Neutrophil (primary cell): ENCODE results near the gene EVPL.
A peak's percentile ranks its signal among the peaks of the same experiment; 100 is the strongest.

Experiments
- H3K27ac ChIP-seq: fragments of 200-600 bp; sonication (generic); 2 replicates; pipeline ENCODE4 v1.5.1; 2016; ENCODE audit warnings: mild to moderate bottlenecking, moderate library complexity
- H3K27me3 ChIP-seq: fragments of 200-600 bp; sonication (generic); 2 replicates; pipeline ENCODE4 v1.6.0; 2016; ENCODE audit warnings: mild to moderate bottlenecking
- H3K36me3 ChIP-seq: fragments of 200-600 bp; sonication (generic); 2 replicates; pipeline ENCODE4 v1.5.1; 2017
- H3K4me1 ChIP-seq, 2 experiments: fragments of 200-600 bp in 1 of 2; sonication (generic) in 1 of 2; 1 replicate in 1 of 2; 2 replicates in 1 of 2; pipeline versions ENCODE4 v1.5.1 to v1.6.1; 2013 to 2016; ENCODE audit warnings: low read depth in 1 of 2, low read length in 1 of 2, mild to moderate bottlenecking in 1 of 2, moderate library complexity in 1 of 2; ENCODE audit not compliant: control insufficient read depth in 1 of 2, insufficient read depth in 1 of 2
- H3K4me3 ChIP-seq, 2 experiments: fragments of 200-600 bp in 1 of 2; sonication (generic) in 1 of 2; 1 replicate in 1 of 2; 2 replicates in 1 of 2; pipeline ENCODE4 v1.5.1; 2013 to 2016; ENCODE audit warnings: low read depth in 1 of 2, low read length in 1 of 2, mild to moderate bottlenecking in 1 of 2, moderate library complexity in 1 of 2
- H3K9me3 ChIP-seq: fragments of 200-600 bp; sonication (generic); 2 replicates; pipeline ENCODE4 v1.5.1; 2016
- CTCF ChIP-seq: fragments of 200-600 bp; sonication (generic); IDR thresholded peaks from 2 replicates; pipeline ENCODE4 v1.5.1; 2016; ENCODE audit warnings: antibody characterized with exemption

Gene EVPL

GRCh38 chr17:76007850-76008165 is 19.3 kb downstream of the EVPL start:
- H3K4me1 ChIP-seq: peaks cover 0 to 5% of the 10 kb centered on the region in 2 experiments

GRCh38 chr17:76007131-76007849 is 19.8 kb downstream of the EVPL start:
- Histone ChIP-seq H3K36me3 (peaks cover 18% of the 10 kb centered on the region), H3K27me3 (no peaks in the 10 kb centered on the region), H3K4me3 (no peak overlapping the region), H3K4me1 (peaks cover 0 to 5% of the 10 kb centered on the region in 2 experiments), H3K9me3 (no peaks in the 10 kb centered on the region), H3K27ac (no peak overlapping the region)
- no peak for TF ChIP-seq CTCF

More at GRCh38 chr17:76007850-76008165, 19.3 kb downstream of the EVPL start:
- Histone ChIP-seq H3K27ac (no peak overlapping the region), H3K27me3 (no peaks in the 10 kb centered on the region), H3K36me3 (peaks cover 15% of the 10 kb centered on the region), H3K9me3 (no peaks in the 10 kb centered on the region), H3K4me3 (no peak overlapping the region)
- no peak for TF ChIP-seq CTCF

GRCh38 chr17:76005263-76006149 is 21.6 kb downstream of the EVPL start:
- Histone ChIP-seq H3K27me3 (no peaks in the 10 kb centered on the region), H3K27ac (peak overlapping the region; percentile 1), H3K4me1 (peaks cover 0 to 5% of the 10 kb centered on the region in 2 experiments), H3K9me3 (no peaks in the 10 kb centered on the region), H3K4me3 (no peak overlapping the region), H3K36me3 (peaks cover 24% of the 10 kb centered on the region)
- peak; percentile 72 for TF ChIP-seq CTCF

- Histone ChIP-seq H3K4me1 (peaks cover 0 to 5% of the 10 kb centered on the region in 2 experiments), H3K9me3 (no peaks in the 10 kb centered on the region), H3K27me3 (no peaks in the 10 kb centered on the region), H3K27ac (no peak overlapping the region), H3K36me3 (peaks cover 24% of the 10 kb centered on the region), H3K4me3 (no peak overlapping the region)
- TF ChIP-seq CTCF: no peak
Measured at GRCh38 chr17:76004750-76005262, 22.3 kb downstream of the EVPL start.

- Histone ChIP-seq H3K4me1 (peaks cover 0 to 5% of the 10 kb centered on the region in 2 experiments), H3K27me3 (no peaks in the 10 kb centered on the region), H3K9me3 (no peaks in the 10 kb centered on the region), H3K36me3 (peaks cover 24% of the 10 kb centered on the region), H3K4me3 (no peak overlapping the region), H3K27ac (no peak overlapping the region)
- no peak for TF ChIP-seq CTCF
Measured at GRCh38 chr17:76003915-76004314, 23.2 kb downstream of the EVPL start.
